Embryonic facial prominence (tissue), 1 donor: ENCODE measurements around the gene ZCCHC3.
"Not testable (repeated sequence)": the region's sequence is repeated elsewhere in the genome, so short reads cannot be mapped to it uniquely, and the experiment has no call there.

Experiments
- DNase-seq: peaks from one replicate; pipeline ENCODE4 v3.0.0-alpha.2; 2016; ENCODE audit errors: extremely low spot score

The ZCCHC3 gene, protein sequence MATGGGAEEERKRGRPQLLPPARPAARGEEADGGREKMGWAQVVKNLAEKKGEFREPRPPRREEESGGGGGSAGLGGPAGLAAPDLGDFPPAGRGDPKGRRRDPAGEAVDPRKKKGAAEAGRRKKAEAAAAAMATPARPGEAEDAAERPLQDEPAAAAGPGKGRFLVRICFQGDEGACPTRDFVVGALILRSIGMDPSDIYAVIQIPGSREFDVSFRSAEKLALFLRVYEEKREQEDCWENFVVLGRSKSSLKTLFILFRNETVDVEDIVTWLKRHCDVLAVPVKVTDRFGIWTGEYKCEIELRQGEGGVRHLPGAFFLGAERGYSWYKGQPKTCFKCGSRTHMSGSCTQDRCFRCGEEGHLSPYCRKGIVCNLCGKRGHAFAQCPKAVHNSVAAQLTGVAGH

GRCh38 chr20:297098-297924 lies at the start of gene ZCCHC3:
Gene ZCCHC3, plus strand, starts transcription at chr20:297570. Its CDS starts 17 bp downstream, at chr20:297587.
- peak; percentile 66 for DNase-seq

- DNase-seq = no peak
Observed at GRCh38 chr20:251354-251753, 46.0 kb upstream of the ZCCHC3 start.

- no peak for DNase-seq
Observed at GRCh38 chr20:252801-253200, 44.6 kb upstream of the ZCCHC3 start.

- DNase-seq = not testable (repeated sequence)
Observed at GRCh38 chr20:253447-253846, 43.9 kb upstream of the ZCCHC3 start.

GRCh38 chr20:257419-257818 lies 40.0 kb upstream of the ZCCHC3 start, which contains the start of gene DEFB132:
Gene DEFB132, plus strand, starts transcription at chr20:257724. Its CDS starts 55 bp downstream, at chr20:257779.
- no peak for DNase-seq

GRCh38 chr20:258269-258858 lies 39.0 kb upstream of the ZCCHC3 start:
- no peak for DNase-seq

DNA sequence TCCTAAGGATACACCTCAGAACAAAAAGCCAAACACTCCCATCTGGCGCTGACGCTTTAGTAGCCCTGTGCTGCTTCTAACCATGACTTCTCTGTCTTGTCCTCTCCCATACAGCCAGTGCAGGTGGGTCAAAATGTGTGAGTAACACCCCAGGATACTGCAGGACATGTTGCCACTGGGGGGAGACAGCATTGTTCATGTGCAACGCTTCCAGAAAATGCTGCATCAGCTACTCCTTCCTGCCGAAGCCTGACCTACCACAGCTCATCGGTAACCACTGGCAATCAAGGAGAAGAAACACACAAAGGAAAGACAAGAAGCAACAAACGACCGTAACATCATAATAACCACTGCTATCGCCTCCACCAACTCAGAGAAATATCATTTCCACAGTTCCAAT lies 38.4 kb upstream of the ZCCHC3 start:
- DNase-seq = no peak

- DNase-seq = no peak
Observed at GRCh38 chr20:259981-260380, 37.4 kb upstream of the ZCCHC3 start.

DNA sequence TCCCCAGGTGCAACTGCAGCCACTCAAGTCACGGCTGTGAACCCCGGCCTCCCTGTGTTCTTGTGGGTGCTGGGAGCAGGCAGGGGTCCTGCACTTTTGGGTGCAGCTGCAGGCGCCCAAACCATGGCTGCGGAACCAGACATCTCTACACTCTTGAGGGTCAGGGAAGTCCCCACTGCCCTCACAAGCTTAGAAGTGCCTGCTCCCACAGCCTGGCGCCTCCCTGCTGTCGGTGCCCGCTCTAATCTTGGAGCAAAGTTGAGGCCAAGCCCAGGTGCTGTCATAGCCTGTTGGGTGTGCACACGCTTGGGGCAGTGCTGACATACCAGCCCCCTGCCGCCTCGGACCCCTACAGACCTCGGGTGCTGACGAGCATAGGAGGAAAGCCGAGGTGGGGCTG lies 33.7 kb upstream of the ZCCHC3 start:
- no peak for DNase-seq

- DNase-seq = no peak
Observed at GRCh38 chr20:266596-267562, 30.5 kb upstream of the ZCCHC3 start.

- no peak for DNase-seq
Observed at GRCh38 chr20:270517-270916, 26.9 kb upstream of the ZCCHC3 start.

GRCh38 chr20:271069-271468 lies 26.3 kb upstream of the ZCCHC3 start:
- no peak for DNase-seq

DNA sequence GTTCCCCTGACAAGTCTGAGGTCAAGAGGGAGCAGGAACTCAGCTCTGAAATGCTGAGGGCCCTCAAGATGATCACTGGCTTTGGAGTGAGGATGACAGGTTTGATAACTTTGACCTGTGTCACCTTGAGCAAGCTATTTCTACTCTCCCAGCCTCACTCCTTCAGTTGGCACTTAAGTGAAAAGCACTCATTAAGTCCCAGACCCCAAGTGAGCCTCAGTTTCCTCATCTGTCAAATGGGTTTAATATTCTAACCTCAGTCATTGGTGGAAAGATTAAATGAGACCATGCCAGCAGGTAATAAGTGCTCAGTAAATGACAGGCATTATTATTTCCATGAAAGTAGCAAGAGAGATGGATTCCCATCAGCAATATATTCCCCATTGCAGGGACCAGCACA lies 25.8 kb upstream of the ZCCHC3 start:
- no peak for DNase-seq

GRCh38 chr20:272718-273117 lies 24.7 kb upstream of the ZCCHC3 start:
- DNase-seq = no peak

DNA sequence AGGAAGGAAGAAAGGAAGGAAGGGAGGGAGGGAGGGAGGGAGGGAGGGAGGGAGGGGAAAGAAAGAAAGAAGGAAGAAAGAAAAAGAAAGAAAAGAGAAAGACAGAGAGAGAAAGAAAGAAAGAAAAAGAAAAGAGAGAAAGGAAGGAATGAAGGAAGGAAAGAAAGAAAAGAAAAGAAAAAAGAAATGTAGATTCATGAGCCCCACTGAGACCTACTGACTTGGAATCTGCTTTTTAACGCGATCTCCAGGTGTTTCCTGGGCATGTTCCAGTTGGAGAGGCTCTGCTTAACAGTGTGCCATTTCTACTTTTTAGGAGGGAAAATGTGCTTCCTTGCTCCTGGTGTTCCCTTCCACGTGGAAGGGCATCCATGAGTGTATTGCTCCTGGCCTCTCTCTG lies 23.5 kb upstream of the ZCCHC3 start:
- no peak for DNase-seq

- no peak for DNase-seq
Observed at GRCh38 chr20:275791-276190, 21.6 kb upstream of the ZCCHC3 start.

DNA sequence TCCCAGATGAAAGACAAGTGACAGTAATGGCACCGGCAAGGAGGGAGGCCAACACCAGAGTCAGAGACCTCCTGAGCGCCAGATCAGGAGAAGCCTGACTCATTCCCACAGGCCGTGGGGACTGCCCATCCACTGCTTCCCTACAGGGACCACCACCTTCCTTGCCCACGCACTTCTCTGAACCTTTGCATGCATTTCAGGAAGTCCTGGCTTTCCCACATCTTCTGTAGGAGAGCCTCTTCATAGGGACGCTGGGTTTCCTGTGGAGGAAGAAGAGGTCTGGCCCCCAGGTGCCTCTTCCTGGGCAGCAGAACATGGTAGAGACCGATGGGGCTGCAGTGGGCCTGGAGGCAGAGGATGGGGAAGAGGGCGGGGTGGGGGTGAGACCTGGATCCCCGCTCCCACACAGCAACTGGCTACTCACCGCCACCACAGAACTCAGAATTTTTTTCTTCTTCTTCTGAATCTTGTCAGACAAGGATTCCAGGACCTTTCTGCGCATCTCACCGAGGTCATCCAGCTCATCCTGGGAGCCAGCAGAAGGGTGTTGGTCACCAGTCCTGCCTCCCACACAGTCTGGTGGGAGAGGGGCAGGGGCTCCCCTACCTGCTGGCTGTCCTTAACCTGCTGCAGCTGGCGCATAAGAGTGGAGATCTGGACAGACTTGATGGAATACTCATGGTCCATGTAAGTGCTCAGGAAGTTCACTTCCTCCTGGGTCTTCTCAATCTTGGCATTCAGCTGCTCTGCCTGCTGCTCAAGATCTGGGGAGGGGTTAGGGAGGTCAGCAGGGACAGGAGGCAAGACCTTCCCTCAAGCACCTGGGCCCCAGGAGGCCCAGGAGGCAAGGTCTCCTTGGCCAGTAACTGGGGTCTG lies 20.5 kb upstream of the ZCCHC3 start:
- DNase-seq = no peak

DNA sequence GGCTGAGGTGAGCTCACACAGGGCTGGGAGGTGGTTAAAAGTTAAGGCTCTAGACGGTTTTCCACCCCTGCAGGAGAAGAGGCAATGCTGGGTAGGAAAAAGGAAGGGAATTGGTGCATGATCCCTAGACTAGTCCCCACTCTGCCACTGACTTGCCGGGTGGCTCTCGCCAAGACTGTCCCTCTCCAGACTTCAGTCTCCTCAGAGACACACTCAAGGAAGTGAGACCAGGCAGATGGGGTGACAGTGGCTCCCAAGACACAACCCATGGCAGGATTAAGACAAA lies 19.9 kb upstream of the ZCCHC3 start:
- no peak for DNase-seq

GRCh38 chr20:278181-278580 lies 19.2 kb upstream of the ZCCHC3 start:
- no peak for DNase-seq
